Mesenchymal stem cell (in vitro differentiated cells and primary cell): ENCODE data around the gene CAPN5.

ENCODE experiments used
- DNase-seq: peaks from one replicate; pipeline ENCODE4 v3.0.0-alpha.2; 2013
- H2AFZ ChIP-seq: one replicate; pipeline ENCODE4 v1.6.1; 2013; ENCODE audit warnings: low read depth, mild to moderate bottlenecking, control low read depth, inconsistent platforms, low read length, moderate library complexity
- H2AK5ac ChIP-seq: 2 replicates; pipeline ENCODE4 v1.6.1; 2013; ENCODE audit warnings: low read length, moderate library complexity, mild to moderate bottlenecking, inconsistent platforms; ENCODE audit not compliant: severe bottlenecking
- H2BK120ac ChIP-seq: one replicate; pipeline ENCODE4 v1.6.1; 2013; ENCODE audit warnings: low read depth, mild to moderate bottlenecking, inconsistent platforms, low read length, moderate library complexity
- H2BK12ac ChIP-seq, 2 experiments: one replicate each; pipeline ENCODE4 v1.6.1; 2013; ENCODE audit warnings: inconsistent platforms in 2 of 2, low read length in 2 of 2, mild to moderate bottlenecking in 2 of 2, moderate library complexity in 2 of 2, control low read depth in 1 of 2
- H2BK15ac ChIP-seq: one replicate; pipeline ENCODE4 v1.6.1; 2013; ENCODE audit warnings: mild to moderate bottlenecking, low read depth, inconsistent platforms; ENCODE audit not compliant: poor library complexity, severe bottlenecking
- H2BK5ac ChIP-seq: 2 replicates; pipeline ENCODE4 v1.6.1; 2013; ENCODE audit warnings: low read depth, mild to moderate bottlenecking, low read length, control low read depth, inconsistent platforms; ENCODE audit not compliant: poor library complexity, severe bottlenecking
- H3K14ac ChIP-seq, 2 experiments: one replicate each; pipeline ENCODE4 v1.6.1; 2013; ENCODE audit warnings: inconsistent platforms in 2 of 2, low read length in 2 of 2, control low read depth in 1 of 2, mild to moderate bottlenecking in 1 of 2, moderate library complexity in 1 of 2
- H3K18ac ChIP-seq, 2 experiments: one replicate each; pipeline ENCODE4 v1.6.1; 2013; ENCODE audit warnings: inconsistent platforms in 2 of 2, low read length in 2 of 2, control low read depth in 1 of 2, low read depth in 1 of 2, mild to moderate bottlenecking in 1 of 2
- H3K23ac ChIP-seq, 2 experiments: one replicate each; pipeline ENCODE4 v1.6.1; 2013; ENCODE audit warnings: inconsistent platforms in 2 of 2, low read length in 2 of 2, mild to moderate bottlenecking in 2 of 2, moderate library complexity in 2 of 2, control low read depth in 1 of 2
- H3K27ac ChIP-seq: 2 replicates; pipeline ENCODE4 v1.5.1; 2013; ENCODE audit warnings: mild to moderate bottlenecking, moderate library complexity, low read length, control low read depth, inconsistent platforms; ENCODE audit not compliant: poor library complexity, severe bottlenecking
- H3K27me3 ChIP-seq, 2 experiments: 2 replicates each; pipeline versions ENCODE4 v1.6.1 to v1.7.0; 2013; ENCODE audit warnings: low read length in 2 of 2, mild to moderate bottlenecking in 2 of 2, moderate library complexity in 2 of 2, control low read depth in 1 of 2, inconsistent platforms in 1 of 2; ENCODE audit not compliant: control insufficient read depth in 1 of 2, insufficient read depth in 1 of 2
- H3K36me3 ChIP-seq, 2 experiments: 2 replicates each; pipeline versions ENCODE4 v1.6.1 to v1.7.0; 2013; ENCODE audit warnings: low read length in 2 of 2, control low read depth in 1 of 2, inconsistent platforms in 1 of 2, low read depth in 1 of 2, mild to moderate bottlenecking in 1 of 2; ENCODE audit not compliant: insufficient read depth in 2 of 2, control insufficient read depth in 1 of 2
- H3K4ac ChIP-seq, 2 experiments: one replicate each; pipeline ENCODE4 v1.6.1; 2013; ENCODE audit warnings: inconsistent platforms in 2 of 2, low read length in 2 of 2, mild to moderate bottlenecking in 2 of 2, moderate library complexity in 2 of 2, control low read depth in 1 of 2, low read depth in 1 of 2
- H3K4me1 ChIP-seq: 2 replicates; pipeline ENCODE4 v1.6.1; 2013; ENCODE audit warnings: low read depth, low read length, control low read depth; ENCODE audit not compliant: control insufficient read depth, insufficient read depth
- H3K4me2 ChIP-seq: 2 replicates; pipeline ENCODE4 v1.6.1; 2013; ENCODE audit warnings: low read length, mild to moderate bottlenecking, inconsistent platforms; ENCODE audit not compliant: poor library complexity, severe bottlenecking
- H3K4me3 ChIP-seq, 2 experiments: 2 replicates each; pipeline versions ENCODE4 v1.5.1 to v1.7.0; 2013; ENCODE audit warnings: low read length in 2 of 2, mild to moderate bottlenecking in 2 of 2, control low read depth in 1 of 2, low read depth in 1 of 2; ENCODE audit not compliant: insufficient read depth in 1 of 2
- H3K79me1 ChIP-seq: replicated peaks from 2 replicates; pipeline ENCODE4 v1.6.1; 2013; ENCODE audit warnings: mild to moderate bottlenecking, control low read depth, low read length, inconsistent platforms; ENCODE audit not compliant: poor library complexity, severe bottlenecking
- H3K9ac ChIP-seq: 2 replicates; pipeline ENCODE4 v1.7.0; 2013; ENCODE audit warnings: mild to moderate bottlenecking, low read length, moderate library complexity
- H3K9me3 ChIP-seq: 2 replicates; pipeline ENCODE4 v1.7.0; 2013; ENCODE audit warnings: mild to moderate bottlenecking, low read length; ENCODE audit not compliant: control insufficient read depth
- H4K8ac ChIP-seq: one replicate; pipeline ENCODE4 v1.6.1; 2013; ENCODE audit warnings: inconsistent platforms, mild to moderate bottlenecking, low read length, moderate library complexity
- H4K91ac ChIP-seq: one replicate; pipeline ENCODE4 v1.6.1; 2013; ENCODE audit warnings: mild to moderate bottlenecking, low read length, inconsistent platforms
- WGBS: methylation state at CpG from one replicate; pipeline ENCODE4 v1.1.7; 2013; ENCODE audit warnings: mixed read lengths; 5-methylcytosine and 5-hydroxymethylcytosine counted together

Gene CAPN5

GRCh38 chr11:77153276-77154185 lies 86.8 kb downstream of the CAPN5 start:
- no peak overlapping the region for H2AFZ ChIP-seq
- H2BK5ac ChIP-seq: no peak overlapping the region
- peaks cover 3% of the 10 kb centered on the region for H3K4me1 ChIP-seq
- no peak overlapping the region for H3K4ac ChIP-seq
- no peak overlapping the region for H3K27ac ChIP-seq
- H2AK5ac ChIP-seq: no peak overlapping the region
- H2BK120ac ChIP-seq: no peak overlapping the region
- peaks cover 8 to 54% of the 10 kb centered on the region in 2 experiments for H3K27me3 ChIP-seq
- H3K4me3 ChIP-seq: no peak overlapping the region
- H3K14ac ChIP-seq: no peak overlapping the region
- 83% methylated on average over 20 of the region's 20 CpGs for WGBS
- H2BK15ac ChIP-seq: no peak overlapping the region
- H3K9ac ChIP-seq: no peak overlapping the region
- H3K79me1 ChIP-seq: no peaks in the 10 kb centered on the region
- H4K91ac ChIP-seq: no peak overlapping the region
- H2BK12ac ChIP-seq: no peak overlapping the region
- H3K9me3 ChIP-seq: no peaks in the 10 kb centered on the region
- H3K23ac ChIP-seq: no peak overlapping the region
- H3K4me2 ChIP-seq: no peak overlapping the region
- H4K8ac ChIP-seq: no peak overlapping the region
- no peak for DNase-seq
- no peaks in the 10 kb centered on the region for H3K36me3 ChIP-seq
- no peak overlapping the region for H3K18ac ChIP-seq

- WGBS: 88% methylated on average over 6 of the region's 10 CpGs
Measured at GRCh38 chr11:77154381-77155081, 87.8 kb downstream of the CAPN5 start.

DNA sequence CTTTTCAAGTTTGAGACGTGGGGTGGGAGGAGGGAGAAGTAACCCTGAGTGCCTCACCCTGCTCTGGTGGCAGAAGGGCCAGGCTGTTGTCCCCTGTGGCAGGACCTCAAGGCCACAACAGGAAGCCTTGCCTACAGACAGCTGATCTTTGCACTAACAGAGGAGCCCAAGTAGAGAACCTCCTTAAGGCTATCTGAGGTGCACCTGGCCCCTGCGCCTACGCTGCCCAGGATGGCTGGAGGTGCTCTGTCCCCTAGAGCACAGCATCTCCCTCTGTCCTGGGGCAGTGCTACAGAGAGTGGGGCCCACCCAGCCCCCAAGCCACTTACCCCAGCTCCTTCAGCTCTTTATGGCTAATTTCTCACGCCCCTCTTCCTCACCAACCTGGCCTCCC lies 88.3 kb downstream of the CAPN5 start:
- Histone ChIP-seq H2BK120ac (no peak overlapping the region), H3K4ac (no peak overlapping the region), H3K4me3 (no peak overlapping the region), H3K36me3 (no peaks in the 10 kb centered on the region), H4K91ac (no peak overlapping the region), H2AK5ac (no peak overlapping the region), H3K4me2 (no peak overlapping the region), H3K79me1 (no peaks in the 10 kb centered on the region), H3K27me3 (peaks cover 23 to 59% of the 10 kb centered on the region in 2 experiments), H3K27ac (no peak overlapping the region), H2AFZ (no peak overlapping the region), H3K9ac (no peak overlapping the region), H3K23ac (no peak overlapping the region), H4K8ac (no peak overlapping the region), H3K9me3 (no peaks in the 10 kb centered on the region), H3K4me1 (peaks cover under 1% of the 10 kb centered on the region), H2BK5ac (no peak overlapping the region), H3K18ac (no peak overlapping the region), H2BK15ac (no peak overlapping the region), H2BK12ac (no peak overlapping the region), H3K14ac (no peak overlapping the region)
- whole genome bisulfite sequencing: 78% methylated on average over 3 of the region's 4 CpGs
- DNase-seq: no peak

More at GRCh38 chr11:77154381-77155081, 87.8 kb downstream of the CAPN5 start:
- no peak overlapping the region for H2BK12ac ChIP-seq
- H3K4me1 ChIP-seq: peaks cover 1% of the 10 kb centered on the region
- no peak overlapping the region for H4K91ac ChIP-seq
- H4K8ac ChIP-seq: no peak overlapping the region
- no peaks in the 10 kb centered on the region for H3K36me3 ChIP-seq
- no peak overlapping the region for H3K23ac ChIP-seq
- no peak overlapping the region for H2AFZ ChIP-seq
- no peaks in the 10 kb centered on the region for H3K79me1 ChIP-seq
- peaks cover 18 to 60% of the 10 kb centered on the region in 2 experiments for H3K27me3 ChIP-seq
- no peak overlapping the region for H3K14ac ChIP-seq
- H3K4ac ChIP-seq: no peak overlapping the region
- no peak overlapping the region for H3K9ac ChIP-seq
- H3K4me2 ChIP-seq: no peak overlapping the region
- H2BK5ac ChIP-seq: no peak overlapping the region
- H3K27ac ChIP-seq: no peak overlapping the region
- H3K4me3 ChIP-seq: no peak overlapping the region
- H2BK120ac ChIP-seq: no peak overlapping the region
- no peak overlapping the region for H2AK5ac ChIP-seq
- no peak overlapping the region for H2BK15ac ChIP-seq
- no peak overlapping the region for H3K18ac ChIP-seq
- DNase-seq: no peak
- H3K9me3 ChIP-seq: no peaks in the 10 kb centered on the region

DNA sequence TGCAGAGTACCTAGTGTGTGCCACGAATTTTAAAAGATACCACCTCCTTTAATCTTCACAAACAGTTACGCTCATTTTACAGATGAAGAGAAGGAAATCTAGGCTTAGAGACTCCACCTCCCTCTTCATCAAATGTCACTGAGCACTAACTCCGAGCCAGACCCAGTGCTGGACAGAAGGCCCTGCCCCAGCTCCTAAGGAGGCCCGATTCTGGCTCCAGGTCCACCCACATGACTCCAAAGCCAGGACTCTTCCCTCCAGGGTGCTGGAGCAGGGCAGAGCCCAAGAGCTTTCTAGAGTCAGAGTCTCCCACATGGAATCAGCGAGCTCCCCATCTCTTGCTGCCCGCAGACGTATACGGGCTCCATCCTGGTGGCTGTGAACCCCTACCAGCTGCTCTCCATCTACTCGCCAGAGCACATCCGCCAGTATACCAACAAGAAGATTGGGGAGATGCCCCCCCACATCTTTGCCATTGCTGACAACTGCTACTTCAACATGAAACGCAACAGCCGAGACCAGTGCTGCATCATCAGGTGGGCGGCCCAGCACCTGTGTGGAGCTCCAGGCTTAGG lies 88.9 kb downstream of the CAPN5 start:
- no peak overlapping the region for H3K9ac ChIP-seq
- no peak overlapping the region for H2AK5ac ChIP-seq
- H3K4me2 ChIP-seq: no peak overlapping the region
- no peak overlapping the region for H3K18ac ChIP-seq
- peaks cover 27 to 61% of the 10 kb centered on the region in 2 experiments for H3K27me3 ChIP-seq
- H2BK5ac ChIP-seq: no peak overlapping the region
- DNase-seq: no peak
- no peaks in the 10 kb centered on the region for H3K79me1 ChIP-seq
- H3K14ac ChIP-seq: no peak overlapping the region
- H3K27ac ChIP-seq: no peak overlapping the region
- no peak overlapping the region for H2BK15ac ChIP-seq
- no peak overlapping the region for H3K4ac ChIP-seq
- WGBS: 89% methylated on average over 13 of the region's 13 CpGs
- no peak overlapping the region for H3K4me3 ChIP-seq
- no peaks in the 10 kb centered on the region for H3K9me3 ChIP-seq
- H4K91ac ChIP-seq: no peak overlapping the region
- no peak overlapping the region for H2BK120ac ChIP-seq
- H3K4me1 ChIP-seq: no peaks in the 10 kb centered on the region
- H2AFZ ChIP-seq: no peak overlapping the region
- no peak overlapping the region for H2BK12ac ChIP-seq
- no peak overlapping the region for H3K23ac ChIP-seq
- H4K8ac ChIP-seq: no peak overlapping the region
- no peaks in the 10 kb centered on the region for H3K36me3 ChIP-seq
